ENCODE results near the gene SENP3.

DNA sequence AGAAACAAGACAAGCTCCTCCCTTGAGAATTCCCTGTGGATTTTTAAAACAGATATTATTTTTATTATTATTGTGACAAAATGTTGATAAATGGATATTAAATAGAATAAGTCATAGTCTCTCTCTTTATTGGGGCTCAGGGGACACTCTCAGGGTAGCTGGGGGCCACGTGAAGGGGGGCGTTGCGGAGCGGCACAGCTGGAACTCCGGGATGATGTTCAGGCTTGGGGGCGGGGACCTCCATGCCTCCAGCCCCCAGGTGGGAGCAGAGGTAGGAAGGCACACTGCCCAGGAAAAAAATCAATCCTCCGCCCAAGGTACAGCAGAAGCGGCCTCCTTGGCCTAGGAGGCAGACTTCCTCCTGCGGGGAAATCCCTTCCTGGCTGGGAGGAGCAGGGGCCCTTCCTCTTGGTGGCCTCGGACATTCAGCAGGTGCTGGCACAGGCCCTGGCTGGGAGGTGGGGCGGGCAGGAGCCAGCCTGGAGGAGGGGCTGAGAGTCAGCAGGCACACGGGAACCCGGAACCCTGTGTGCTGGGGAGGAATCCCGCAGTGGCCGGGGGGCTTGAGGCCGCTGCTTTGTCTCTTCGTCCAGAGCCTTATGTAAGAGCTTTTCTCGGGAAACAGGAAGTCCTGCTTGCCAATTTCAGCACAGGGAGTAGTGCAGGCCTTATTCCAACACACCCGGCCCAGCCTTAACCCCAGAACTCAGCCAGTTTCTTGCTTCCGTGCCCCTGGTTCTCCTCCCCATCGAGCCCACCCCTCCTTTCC is 3.8 kb upstream of the SENP3 start:
- TF ChIP-seq, protein P1, sequence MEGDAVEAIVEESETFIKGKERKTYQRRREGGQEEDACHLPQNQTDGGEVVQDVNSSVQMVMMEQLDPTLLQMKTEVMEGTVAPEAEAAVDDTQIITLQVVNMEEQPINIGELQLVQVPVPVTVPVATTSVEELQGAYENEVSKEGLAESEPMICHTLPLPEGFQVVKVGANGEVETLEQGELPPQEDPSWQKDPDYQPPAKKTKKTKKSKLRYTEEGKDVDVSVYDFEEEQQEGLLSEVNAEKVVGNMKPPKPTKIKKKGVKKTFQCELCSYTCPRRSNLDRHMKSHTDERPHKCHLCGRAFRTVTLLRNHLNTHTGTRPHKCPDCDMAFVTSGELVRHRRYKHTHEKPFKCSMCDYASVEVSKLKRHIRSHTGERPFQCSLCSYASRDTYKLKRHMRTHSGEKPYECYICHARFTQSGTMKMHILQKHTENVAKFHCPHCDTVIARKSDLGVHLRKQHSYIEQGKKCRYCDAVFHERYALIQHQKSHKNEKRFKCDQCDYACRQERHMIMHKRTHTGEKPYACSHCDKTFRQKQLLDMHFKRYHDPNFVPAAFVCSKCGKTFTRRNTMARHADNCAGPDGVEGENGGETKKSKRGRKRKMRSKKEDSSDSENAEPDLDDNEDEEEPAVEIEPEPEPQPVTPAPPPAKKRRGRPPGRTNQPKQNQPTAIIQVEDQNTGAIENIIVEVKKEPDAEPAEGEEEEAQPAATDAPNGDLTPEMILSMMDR (IDR thresholded peaks at IDR 0.05), result no peak
- peak; percentile 74 for TF ChIP-seq POLR2A (IDR thresholded peaks at IDR 0.05)

Data from right lobe of liver (tissue), 4 donors.